Ishikawa (cell line): ENCODE results near the gene CAPRIN1.

ENCODE experiments used
- CEBPB ChIP-seq: IDR thresholded peaks from 2 replicates; pipeline ENCODE4 v1.6.1; 2012
- CREB1 ChIP-seq: IDR thresholded peaks from 2 replicates; pipeline ENCODE4 v1.6.1; 2012; ENCODE audit warnings: low read depth
- EGR1 ChIP-seq: IDR thresholded peaks from 2 replicates; pipeline ENCODE4 v1.6.1; 2012
- EP300 ChIP-seq: IDR thresholded peaks from 2 replicates; pipeline ENCODE4 v1.6.1; 2012; ENCODE audit warnings: borderline replicate concordance
- FOXM1 ChIP-seq: IDR thresholded peaks from 2 replicates; pipeline ENCODE4 v1.6.1; 2012; ENCODE audit warnings: low read depth, borderline replicate concordance
- NFIC ChIP-seq: IDR thresholded peaks from 2 replicates; pipeline ENCODE4 v1.6.1; 2012
- RAD21 ChIP-seq: IDR thresholded peaks from 2 replicates; pipeline ENCODE4 v1.6.1; 2012; ENCODE audit warnings: low read depth
- TAF1 ChIP-seq: IDR thresholded peaks from 2 replicates; pipeline ENCODE4 v1.6.1; 2012; ENCODE audit warnings: low read depth, mild to moderate bottlenecking
- TCF12 ChIP-seq: IDR thresholded peaks from 2 replicates; pipeline ENCODE4 v1.6.1; 2012; ENCODE audit warnings: low read depth
- TEAD4 ChIP-seq: IDR thresholded peaks from 2 replicates; pipeline ENCODE4 v1.6.1; 2012
- YY1 ChIP-seq: IDR thresholded peaks from 2 replicates; pipeline ENCODE4 v1.6.1; 2012; ENCODE audit warnings: low read depth
- ZBTB7A ChIP-seq: IDR thresholded peaks from 2 replicates; pipeline ENCODE4 v1.6.1; 2012; ENCODE audit warnings: low read depth
- TF ChIP-seq, protein P1 (sequence below): IDR thresholded peaks from 2 replicates; pipeline ENCODE4 v1.6.1; 2012
- TF ChIP-seq, protein P2 (sequence below): IDR thresholded peaks from 2 replicates; pipeline ENCODE4 v1.6.1; 2012
- TF ChIP-seq, protein P3 (sequence below): IDR thresholded peaks from 2 replicates; pipeline ENCODE4 v1.6.1; 2012; ENCODE audit warnings: low read depth, mild to moderate bottlenecking

CAPRIN1 gene

GRCh38 chr11:34114014-34114413 is 62.5 kb downstream of the CAPRIN1 start:
- TF ChIP-seq TAF1 (no peak), NFIC (no peak), CEBPB (no peak), RAD21 (no peak), YY1 (no peak), FOXM1 (no peak), EP300 (no peak), EGR1 (no peak), CREB1 (no peak), ZBTB7A (no peak), TEAD4 (no peak), TCF12 (no peak)
- TF ChIP-seq, protein P1, sequence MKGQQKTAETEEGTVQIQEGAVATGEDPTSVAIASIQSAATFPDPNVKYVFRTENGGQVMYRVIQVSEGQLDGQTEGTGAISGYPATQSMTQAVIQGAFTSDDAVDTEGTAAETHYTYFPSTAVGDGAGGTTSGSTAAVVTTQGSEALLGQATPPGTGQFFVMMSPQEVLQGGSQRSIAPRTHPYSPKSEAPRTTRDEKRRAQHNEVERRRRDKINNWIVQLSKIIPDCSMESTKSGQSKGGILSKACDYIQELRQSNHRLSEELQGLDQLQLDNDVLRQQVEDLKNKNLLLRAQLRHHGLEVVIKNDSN: no peak
- TF ChIP-seq, protein P2, sequence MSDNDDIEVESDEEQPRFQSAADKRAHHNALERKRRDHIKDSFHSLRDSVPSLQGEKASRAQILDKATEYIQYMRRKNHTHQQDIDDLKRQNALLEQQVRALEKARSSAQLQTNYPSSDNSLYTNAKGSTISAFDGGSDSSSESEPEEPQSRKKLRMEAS: no peak
- TF ChIP-seq, protein P3, sequence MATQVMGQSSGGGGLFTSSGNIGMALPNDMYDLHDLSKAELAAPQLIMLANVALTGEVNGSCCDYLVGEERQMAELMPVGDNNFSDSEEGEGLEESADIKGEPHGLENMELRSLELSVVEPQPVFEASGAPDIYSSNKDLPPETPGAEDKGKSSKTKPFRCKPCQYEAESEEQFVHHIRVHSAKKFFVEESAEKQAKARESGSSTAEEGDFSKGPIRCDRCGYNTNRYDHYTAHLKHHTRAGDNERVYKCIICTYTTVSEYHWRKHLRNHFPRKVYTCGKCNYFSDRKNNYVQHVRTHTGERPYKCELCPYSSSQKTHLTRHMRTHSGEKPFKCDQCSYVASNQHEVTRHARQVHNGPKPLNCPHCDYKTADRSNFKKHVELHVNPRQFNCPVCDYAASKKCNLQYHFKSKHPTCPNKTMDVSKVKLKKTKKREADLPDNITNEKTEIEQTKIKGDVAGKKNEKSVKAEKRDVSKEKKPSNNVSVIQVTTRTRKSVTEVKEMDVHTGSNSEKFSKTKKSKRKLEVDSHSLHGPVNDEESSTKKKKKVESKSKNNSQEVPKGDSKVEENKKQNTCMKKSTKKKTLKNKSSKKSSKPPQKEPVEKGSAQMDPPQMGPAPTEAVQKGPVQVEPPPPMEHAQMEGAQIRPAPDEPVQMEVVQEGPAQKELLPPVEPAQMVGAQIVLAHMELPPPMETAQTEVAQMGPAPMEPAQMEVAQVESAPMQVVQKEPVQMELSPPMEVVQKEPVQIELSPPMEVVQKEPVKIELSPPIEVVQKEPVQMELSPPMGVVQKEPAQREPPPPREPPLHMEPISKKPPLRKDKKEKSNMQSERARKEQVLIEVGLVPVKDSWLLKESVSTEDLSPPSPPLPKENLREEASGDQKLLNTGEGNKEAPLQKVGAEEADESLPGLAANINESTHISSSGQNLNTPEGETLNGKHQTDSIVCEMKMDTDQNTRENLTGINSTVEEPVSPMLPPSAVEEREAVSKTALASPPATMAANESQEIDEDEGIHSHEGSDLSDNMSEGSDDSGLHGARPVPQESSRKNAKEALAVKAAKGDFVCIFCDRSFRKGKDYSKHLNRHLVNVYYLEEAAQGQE: no peak

- TF ChIP-seq EGR1: no peak
- no peak for TF ChIP-seq EP300
- TF ChIP-seq ZBTB7A: no peak
- TF ChIP-seq TAF1: no peak
- TF ChIP-seq TCF12: no peak
- TF ChIP-seq, protein P2: no peak
- TF ChIP-seq TEAD4: no peak
- TF ChIP-seq CREB1: no peak
- no peak for TF ChIP-seq YY1
- TF ChIP-seq FOXM1: no peak
- TF ChIP-seq NFIC: no peak
- TF ChIP-seq, protein P3: no peak
- TF ChIP-seq CEBPB: no peak
- no peak for TF ChIP-seq RAD21
- TF ChIP-seq, protein P1: no peak
These were observed 62.9 kb downstream of the CAPRIN1 start for GRCh38 chr11:34114471-34114870.

GRCh38 chr11:34120651-34121050 is 69.1 kb downstream of the CAPRIN1 start:
- TF ChIP-seq CREB1 (no peak), EP300 (no peak), RAD21 (no peak), ZBTB7A (no peak), NFIC (no peak), CEBPB (no peak), TEAD4 (no peak), FOXM1 (no peak), YY1 (no peak), TCF12 (no peak), EGR1 (no peak), TAF1 (no peak)
- TF ChIP-seq, protein P1: no peak
- TF ChIP-seq, protein P3: no peak
- TF ChIP-seq, protein P2: no peak
